Measurements from ENCODE around the gene OR5A1.

DNA sequence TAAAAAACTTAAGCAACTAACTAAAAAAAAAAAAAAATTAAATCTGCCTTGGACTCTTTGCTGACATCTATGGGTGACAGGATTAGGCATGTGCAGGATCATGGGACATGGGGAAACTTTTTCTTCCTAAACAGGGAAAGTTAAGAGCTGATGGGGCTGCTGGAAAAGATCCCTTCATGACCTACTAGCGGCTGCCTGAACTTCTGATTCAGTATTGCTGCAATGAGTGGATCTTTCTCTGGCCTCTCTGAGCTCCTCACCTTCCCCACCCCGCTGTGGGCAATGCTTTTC lies 35.1 kb upstream of the OR5A1 start:
- TF ChIP-seq, protein P1, sequence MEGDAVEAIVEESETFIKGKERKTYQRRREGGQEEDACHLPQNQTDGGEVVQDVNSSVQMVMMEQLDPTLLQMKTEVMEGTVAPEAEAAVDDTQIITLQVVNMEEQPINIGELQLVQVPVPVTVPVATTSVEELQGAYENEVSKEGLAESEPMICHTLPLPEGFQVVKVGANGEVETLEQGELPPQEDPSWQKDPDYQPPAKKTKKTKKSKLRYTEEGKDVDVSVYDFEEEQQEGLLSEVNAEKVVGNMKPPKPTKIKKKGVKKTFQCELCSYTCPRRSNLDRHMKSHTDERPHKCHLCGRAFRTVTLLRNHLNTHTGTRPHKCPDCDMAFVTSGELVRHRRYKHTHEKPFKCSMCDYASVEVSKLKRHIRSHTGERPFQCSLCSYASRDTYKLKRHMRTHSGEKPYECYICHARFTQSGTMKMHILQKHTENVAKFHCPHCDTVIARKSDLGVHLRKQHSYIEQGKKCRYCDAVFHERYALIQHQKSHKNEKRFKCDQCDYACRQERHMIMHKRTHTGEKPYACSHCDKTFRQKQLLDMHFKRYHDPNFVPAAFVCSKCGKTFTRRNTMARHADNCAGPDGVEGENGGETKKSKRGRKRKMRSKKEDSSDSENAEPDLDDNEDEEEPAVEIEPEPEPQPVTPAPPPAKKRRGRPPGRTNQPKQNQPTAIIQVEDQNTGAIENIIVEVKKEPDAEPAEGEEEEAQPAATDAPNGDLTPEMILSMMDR (conservative IDR thresholded peaks at IDR 0.05) = no peak; the same call in 1 of the 2 replicates
- no peak for TF ChIP-seq ZFX (IDR thresholded peaks at IDR 0.05)

All from C4-2B (cell line).